Activated CD4-positive, CD25-positive, alpha-beta regulatory T cell treated with anti-CD3 and anti-CD28 coated beads, Interleukin-2, amount 50 U/mL, for 72 hours (primary cell): ENCODE measurements around the gene SCN4A.

Source experiments
- DNase-seq: peaks from one replicate; pipeline ENCODE4 v3.0.0; 2021

The SCN4A gene

GRCh38 chr17:64001763-64002529 is 29.2 kb upstream of the SCN4A start:
- peak; percentile 29 for DNase-seq

DNA sequence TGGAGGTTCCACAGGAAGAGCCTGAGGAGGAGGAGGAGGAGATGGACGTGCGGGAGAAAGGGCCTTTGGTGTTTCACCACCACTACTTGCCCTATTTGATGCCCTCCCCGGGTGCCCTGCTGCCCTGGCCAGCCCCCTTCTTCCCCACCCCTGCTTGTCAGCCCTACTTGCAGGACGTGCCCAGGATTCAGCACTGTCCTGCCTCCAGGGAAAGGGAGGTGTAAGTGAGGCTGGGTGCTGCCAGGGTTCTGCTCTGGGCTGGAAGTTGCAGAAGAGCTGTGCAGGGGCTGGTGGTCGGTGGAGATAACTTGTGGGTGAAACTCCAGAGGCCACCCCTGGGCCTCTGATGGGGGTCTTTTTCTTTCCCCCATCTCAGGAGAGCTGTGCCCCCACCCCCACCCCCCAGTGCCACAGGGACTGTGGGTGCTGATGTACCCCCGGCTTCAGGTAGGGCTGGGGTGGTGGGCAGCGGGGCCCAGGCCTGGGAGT is 28.4 kb upstream of the SCN4A start:
- peak; percentile 27 for DNase-seq

- DNase-seq, result peak; percentile 28
These were observed 27.2 kb upstream of the SCN4A start for GRCh38 chr17:63999680-64000531.

GRCh38 chr17:63998721-63999679 is 26.3 kb upstream of the SCN4A start:
- peak; percentile 33 for DNase-seq

- DNase-seq, result peak; percentile 77
These were observed 25.5 kb upstream of the SCN4A start, which contains the start of gene PRR29 for GRCh38 chr17:63998050-63998720. PRR29 (plus strand) TSS chr17:63998351; CDS start chr17:63998365, 14 bp downstream.

GRCh38 chr17:63997341-63998048 is 24.8 kb upstream of the SCN4A start:
- DNase-seq, result peak; percentile 17

GRCh38 chr17:63996430-63997182 is 23.9 kb upstream of the SCN4A start:
- DNase-seq, result peak; percentile 23

DNA sequence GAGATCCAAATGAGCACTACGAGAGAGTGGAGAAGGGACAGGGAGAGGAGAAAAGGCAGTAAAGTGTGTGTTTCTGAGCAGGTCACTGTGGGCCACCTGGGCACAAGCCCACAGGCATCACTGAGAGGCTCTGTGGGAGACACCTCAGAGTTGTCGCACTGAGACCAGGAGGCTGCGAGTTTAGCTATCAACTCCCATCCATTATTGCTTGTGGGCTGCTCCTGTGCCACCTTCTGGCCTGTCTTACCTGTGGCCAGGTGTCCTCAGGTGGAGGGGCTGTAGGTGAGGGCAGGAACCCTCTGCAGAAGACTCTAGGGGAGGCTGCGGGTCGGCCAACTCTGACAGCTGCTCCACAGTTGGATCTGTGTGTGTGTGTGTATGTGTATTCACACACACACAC is 22.9 kb upstream of the SCN4A start:
- DNase-seq, result peak; percentile 25

DNA sequence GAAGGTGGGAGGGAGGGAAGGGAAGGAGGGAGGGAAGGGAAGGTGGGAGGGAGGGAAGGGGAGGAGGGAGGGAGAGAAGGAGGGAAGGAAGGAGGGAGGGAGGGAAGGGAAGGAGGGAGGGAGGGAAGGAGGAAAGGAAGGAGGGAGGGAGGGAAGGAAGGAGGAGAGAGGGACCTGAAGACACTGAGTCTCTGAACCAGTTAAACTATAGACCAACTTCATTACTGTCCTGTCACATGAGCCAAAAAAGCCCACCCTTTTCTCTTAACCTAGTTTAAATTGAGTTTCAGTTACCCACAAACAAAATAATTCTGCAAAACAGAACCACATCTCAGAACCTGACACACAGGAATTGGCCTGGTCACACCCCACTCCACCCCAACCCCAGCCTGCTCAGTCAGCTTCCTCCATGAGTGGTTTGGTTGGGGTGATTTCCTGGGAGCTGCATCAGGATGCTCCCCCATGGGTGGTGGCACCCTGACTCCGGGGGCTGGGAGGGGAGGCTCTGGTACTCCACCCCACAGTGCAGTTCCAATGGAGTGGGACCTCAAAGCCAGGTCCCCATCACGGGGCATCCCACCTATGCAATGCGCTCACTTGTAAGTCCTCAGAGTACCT is 20.8 kb upstream of the SCN4A start:
- peak; percentile 24 for DNase-seq

DNA sequence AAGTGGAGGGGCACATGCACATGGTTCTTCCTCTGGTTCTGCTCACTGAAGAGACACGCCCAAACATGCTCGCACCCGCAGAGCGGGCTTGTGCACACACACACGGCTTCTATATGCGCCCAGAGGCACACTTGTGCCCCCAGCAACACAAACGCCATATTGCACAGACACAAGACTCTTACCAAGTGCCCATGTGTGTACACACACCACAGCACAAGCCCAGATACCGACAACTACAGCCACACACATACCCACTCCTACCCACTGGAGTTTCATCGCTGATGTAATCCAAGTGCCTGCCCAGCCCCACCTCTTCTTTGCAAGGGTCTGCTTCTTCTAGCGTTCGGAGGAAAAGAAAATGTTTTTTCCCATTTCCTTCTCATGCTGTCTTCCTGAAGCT is 18.9 kb upstream of the SCN4A start:
- DNase-seq, result no peak

DNA sequence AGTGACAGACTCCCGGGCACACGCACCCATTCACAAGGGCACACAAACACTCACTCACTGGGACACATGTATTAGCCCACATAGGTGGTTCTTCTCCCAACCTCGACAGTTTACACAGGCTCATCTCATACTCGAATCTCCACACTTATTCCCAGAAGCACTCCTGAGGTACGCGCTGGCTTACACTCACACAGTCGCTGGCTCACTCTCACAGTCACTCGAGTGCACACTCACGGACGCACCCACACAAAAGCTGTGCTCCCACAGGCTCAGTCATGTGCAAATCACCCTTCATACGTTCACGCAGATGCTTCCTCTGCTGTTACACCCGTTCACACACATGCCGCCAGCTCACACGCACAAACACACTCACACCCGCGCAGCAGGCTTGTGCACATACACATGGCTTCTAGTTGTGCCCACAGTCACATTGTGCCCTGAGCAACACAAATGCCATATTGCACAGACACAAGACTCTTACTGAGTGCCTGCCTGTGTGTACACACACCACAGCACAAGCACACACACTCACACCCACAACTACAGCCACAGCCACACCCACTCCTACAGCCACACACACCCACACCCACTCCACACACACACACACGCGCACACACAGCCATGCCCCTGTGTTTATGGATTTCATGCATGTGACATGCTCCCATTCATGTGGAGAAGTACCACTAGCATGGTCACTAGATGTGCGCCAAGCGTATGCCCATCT is 17.1 kb upstream of the SCN4A start:
- no peak for DNase-seq

DNA sequence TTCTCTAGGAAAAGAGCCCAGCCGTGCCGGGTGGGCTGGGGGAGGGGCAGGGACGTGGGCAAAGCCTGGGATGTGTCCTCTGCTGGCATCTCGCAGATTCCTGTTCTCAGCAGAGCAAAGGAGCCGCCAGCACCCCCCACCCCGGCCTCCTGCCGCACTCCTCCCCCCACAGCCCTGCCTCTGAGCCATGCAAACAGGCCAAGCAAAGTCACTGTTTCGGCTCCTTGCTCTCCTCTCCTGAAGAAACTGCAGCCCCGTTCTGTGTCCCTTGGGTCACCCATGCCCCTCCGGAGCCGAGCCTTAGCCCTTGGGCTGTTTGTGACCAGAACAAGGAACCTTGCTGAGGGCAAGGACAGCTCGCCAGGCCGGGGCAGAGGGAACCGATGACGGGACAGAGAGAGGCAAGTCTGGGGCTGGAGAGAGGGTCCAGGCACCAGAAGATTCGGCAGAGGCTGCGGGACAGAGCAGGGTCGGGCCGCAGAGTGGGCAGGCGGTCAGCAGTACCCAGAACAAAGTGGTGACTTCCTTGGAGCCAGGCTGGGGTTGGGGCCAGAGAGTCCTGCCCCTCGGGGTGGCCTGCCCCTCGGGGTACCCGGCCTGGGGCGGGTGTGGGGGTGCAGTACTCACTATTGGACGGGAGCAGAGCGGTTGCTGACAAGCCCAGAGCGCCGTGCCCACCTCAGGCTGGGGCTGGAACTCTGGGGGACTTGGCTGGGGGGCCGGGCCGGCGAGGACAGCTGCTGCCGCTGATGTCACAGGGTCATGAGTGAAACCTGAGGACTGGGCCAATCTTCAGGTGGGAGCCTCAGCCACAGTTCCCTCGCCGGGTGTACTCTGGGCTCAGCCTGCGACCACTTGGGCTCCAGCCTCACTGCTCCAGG is 16.3 kb upstream of the SCN4A start:
- DNase-seq, result no peak

- DNase-seq, result no peak
These were observed 15.4 kb upstream of the SCN4A start for GRCh38 chr17:63988127-63988478.

- DNase-seq, result no peak
These were observed 14.8 kb upstream of the SCN4A start for GRCh38 chr17:63987221-63988126.

DNA sequence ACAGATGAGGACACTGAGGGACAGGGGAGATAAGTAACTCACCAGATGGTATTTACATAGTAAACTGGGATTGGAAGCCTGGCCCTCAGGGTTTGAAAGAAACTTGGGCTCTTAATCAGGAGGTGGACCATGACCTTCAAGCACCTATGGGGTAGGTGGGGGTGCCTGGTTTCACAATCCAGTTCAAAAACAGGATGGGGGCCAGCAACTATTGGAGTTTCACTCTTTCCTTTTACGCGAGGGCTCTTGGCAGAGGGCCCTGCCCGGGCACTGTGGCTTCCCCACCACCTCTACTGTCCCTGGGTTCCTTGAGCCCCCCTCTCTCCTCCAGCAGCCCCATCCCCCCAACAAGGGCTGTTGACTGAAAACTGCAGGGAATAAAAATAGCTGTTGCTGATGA is 14.1 kb upstream of the SCN4A start:
- no peak for DNase-seq

GRCh38 chr17:63985387-63986140 is 12.8 kb upstream of the SCN4A start:
- no peak for DNase-seq
